HCT116 (cell line): ENCODE measurements around the gene PRRC2A. TPM values are rescaled to one million over a fixed set of nuclear protein-coding genes. Genes with fewer than 3 reads are reported as not detected.

Experiments used
- ATAC-seq: fragments of 200-7000 bp; cut with Tn5 transposase; 2 replicates; pipeline ENCODE4 v1.9.1; 2020; ENCODE audit warnings: mild to moderate bottlenecking, moderate library complexity
- BruUV-seq: library from RNA; stranded (reverse); fragments of 400-500 nt; replicated peaks from 2 replicates; lab custom pipeline; 2021; lab: Mats Ljungman, UMichigan
- CTCF ChIA-PET: fragments of 300-600 bp; sonication (Branson Sonifier 250); formaldehyde crosslinking; loops from one replicate; lab custom pipeline; 2021; ENCODE audit warnings: antibody characterized with exemption; lab: Charles Lee
- POLR2A ChIA-PET: fragments of 300-600, 350-600 bp; sonication (Branson Sonifier 250); formaldehyde crosslinking; loops from one replicate; lab custom pipeline; 2021; ENCODE audit warnings: antibody characterized with exemption; lab: Charles Lee
- RAD21 ChIA-PET, 2 experiments: fragments of 300-600 bp; sonication (Branson Sonifier 250); formaldehyde crosslinking; loops; one replicate each; lab custom pipeline; 2023; ENCODE audit warnings: low total read pairs in 2 of 2; ENCODE audit not compliant: uncharacterized antibody in 2 of 2, unreplicated experiment in 2 of 2, low non-redundant PET in 1 of 2; lab: Charles Lee
- DNase-seq: peaks from one replicate; pipeline ENCODE4 v3.0.0-alpha.2; 2010; ENCODE audit warnings: low read depth, low spot score
- H2AFZ ChIP-seq: fragments of 200-600 bp; shearing (Covaris generic), sonication (generic); 2 replicates; pipeline ENCODE4 v1.6.1; 2017; ENCODE audit warnings: low read depth, mixed run types, mixed read lengths, antibody characterized with exemption, low read length; ENCODE audit not compliant: poor library complexity, severe bottlenecking
- H3K27ac ChIP-seq: 2 replicates; pipeline ENCODE4 v1.5.1; 2012; ENCODE audit warnings: low read depth, low read length
- H3K27me3 ChIP-seq: fragments of 200-600 bp; sonication (generic); 2 replicates; pipeline ENCODE4 v1.6.1; 2016; ENCODE audit warnings: mixed run types, low read length, mixed read lengths; ENCODE audit not compliant: insufficient read depth
- H3K36me3 ChIP-seq, 2 experiments: fragments of 200-500 bp in 1 of 2; fragments of 200-600 bp in 1 of 2; sonication (Bioruptor generic) in 1 of 2; sonication (generic) in 1 of 2; 2 replicates each; pipeline versions ENCODE4 v1.5.1 to v1.6.1; 2014 to 2016; ENCODE audit warnings: low read length in 2 of 2, inconsistent platforms in 1 of 2, mixed read lengths in 1 of 2, mixed run types in 1 of 2; ENCODE audit not compliant: insufficient read depth in 2 of 2, control insufficient read depth in 1 of 2
- H3K4me1 ChIP-seq, 2 experiments: fragments of 200-600 bp in 1 of 2; sonication (generic) in 1 of 2; 2 replicates each; pipeline versions ENCODE4 v1.5.1 to v1.6.1; 2012 to 2017; ENCODE audit warnings: low read length in 2 of 2, inconsistent platforms in 1 of 2, mild to moderate bottlenecking in 1 of 2, mixed read lengths in 1 of 2, mixed run types in 1 of 2, moderate library complexity in 1 of 2; ENCODE audit not compliant: insufficient read depth in 2 of 2, control insufficient read depth in 1 of 2
- H3K4me2 ChIP-seq: fragments of 200-600 bp; sonication (generic); 2 replicates; pipeline ENCODE4 v1.6.1; 2017; ENCODE audit warnings: mixed run types, low read length, mixed read lengths
- H3K4me3 ChIP-seq, 2 experiments: fragments of 200-600 bp in 1 of 2; sonication (generic) in 1 of 2; replicated peaks in 1 of 2; 2 replicates each; pipeline ENCODE4 v1.5.1; 2011 to 2016; ENCODE audit warnings: low read length in 2 of 2, control low read depth in 1 of 2, low read depth in 1 of 2, mild to moderate bottlenecking in 1 of 2, mixed read lengths in 1 of 2, mixed run types in 1 of 2
- H3K79me2 ChIP-seq: fragments of 200-600 bp; sonication (generic); 2 replicates; pipeline ENCODE4 v1.6.1; 2017; ENCODE audit warnings: mild to moderate bottlenecking, mixed run types, low read length, moderate library complexity, mixed read lengths; ENCODE audit not compliant: insufficient read depth
- H3K9ac ChIP-seq: fragments of 200-600 bp; sonication (generic); 2 replicates; pipeline ENCODE4 v1.6.1; 2016; ENCODE audit warnings: low read length, mixed read lengths
- H3K9me2 ChIP-seq: fragments of 200-600 bp; sonication (generic), shearing (Covaris generic); 2 replicates; pipeline ENCODE4 v1.6.1; 2017; ENCODE audit warnings: mixed run types, mild to moderate bottlenecking, moderate library complexity; ENCODE audit not compliant: insufficient read depth
- H3K9me3 ChIP-seq, 2 experiments: fragments of 200-500 bp in 1 of 2; fragments of 200-600 bp in 1 of 2; sonication (Bioruptor generic) in 1 of 2; sonication (generic) in 1 of 2; 2 replicates each; pipeline ENCODE4 v1.6.1; 2014 to 2017; ENCODE audit warnings: low read length in 2 of 2, mixed read lengths in 2 of 2, inconsistent platforms in 1 of 2, low read depth in 1 of 2, mild to moderate bottlenecking in 1 of 2, mixed run types in 1 of 2, moderate library complexity in 1 of 2; ENCODE audit not compliant: control insufficient read depth in 1 of 2, insufficient read depth in 1 of 2
- H4K20me1 ChIP-seq: fragments of 200-600 bp; sonication (generic), shearing (Covaris generic); 2 replicates; pipeline ENCODE4 v1.6.1; 2017; ENCODE audit warnings: mixed run types, mild to moderate bottlenecking, moderate library complexity; ENCODE audit not compliant: insufficient read depth
- CEBPB ChIP-seq: IDR thresholded peaks from 2 replicates; pipeline ENCODE4 v1.6.1; 2012; ENCODE audit warnings: low read depth
- EGR1 ChIP-seq: IDR thresholded peaks from 2 replicates; pipeline ENCODE4 v1.6.1; 2012; ENCODE audit warnings: low read depth
- ELF1 ChIP-seq: IDR thresholded peaks from 2 replicates; pipeline ENCODE4 v1.6.1; 2012; ENCODE audit warnings: low read depth, borderline replicate concordance
- EZH2 ChIP-seq: fragments of 200-600 bp; sonication (generic); IDR thresholded peaks from 2 replicates; pipeline ENCODE4 v1.6.1; 2017; ENCODE audit warnings: antibody characterized with exemption, mixed run types
- POLR2A ChIP-seq: IDR thresholded peaks from 2 replicates; pipeline ENCODE4 v1.7.0; 2011; ENCODE audit warnings: borderline replicate concordance; ENCODE audit not compliant: insufficient read depth, insufficient read length; ENCODE audit errors: extremely low read depth
- POLR2AphosphoS5 ChIP-seq: IDR thresholded peaks from 2 replicates; pipeline ENCODE4 v1.6.1; 2011; ENCODE audit warnings: mild to moderate bottlenecking, low read depth, low read length, moderate library complexity
- RAD21 ChIP-seq: IDR thresholded peaks from 2 replicates; pipeline ENCODE4 v1.6.1; 2012; ENCODE audit warnings: low read depth, mild to moderate bottlenecking
- SRF ChIP-seq: IDR thresholded peaks from 2 replicates; pipeline ENCODE4 v1.6.1; 2012; ENCODE audit warnings: low read depth
- TCF7L2 ChIP-seq: IDR thresholded peaks from 2 replicates; pipeline ENCODE4 v1.7.0; 2011; ENCODE audit warnings: borderline replicate concordance, inconsistent platforms; ENCODE audit not compliant: insufficient read depth, insufficient read length; ENCODE audit errors: extremely low read depth
- ZFX ChIP-seq: fragments of 450-650 bp; IDR thresholded peaks from 2 replicates; pipeline ENCODE4 v1.6.1; 2017
- ZNF274 ChIP-seq: fragments of 200-500 bp; sonication (Bioruptor generic); IDR thresholded peaks from 2 replicates; pipeline ENCODE4 v1.6.1; 2014; ENCODE audit warnings: mild to moderate bottlenecking, low read depth, low read length, inconsistent platforms
- intact Hi-C: fragments of 100-400 bp; cut with micrococcal nuclease; formaldehyde crosslinking; loops from 2 replicates; pipeline ENCODE4 v1.10.0; 2022
- total RNA-seq: library from RNA; stranded (reverse); gene quantifications from one replicate; pipeline ENCODE4 v1.2.1, GENCODE V29; 2021; ENCODE audit not compliant: unreplicated experiment
- TF ChIP-seq, protein P1 (sequence below): IDR thresholded peaks from 2 replicates; pipeline ENCODE4 v1.6.1; 2011; ENCODE audit warnings: mild to moderate bottlenecking, low read length, moderate library complexity; ENCODE audit not compliant: insufficient replicate concordance; ENCODE audit errors: extremely low read depth
- TF ChIP-seq, protein P2 (sequence below), 3 experiments: fragments of 200-600 bp in 1 of 3; sonication (generic) in 1 of 3; IDR thresholded peaks in 2 of 3; conservative IDR thresholded peaks in 1 of 3; 2 replicates each; pipeline ENCODE4 v1.5.1; 2012 to 2017; ENCODE audit warnings: low read depth in 2 of 3, low read length in 2 of 3, antibody characterized with exemption in 1 of 3, borderline replicate concordance in 1 of 3, control low read depth in 1 of 3, mild to moderate bottlenecking in 1 of 3, mixed read lengths in 1 of 3, mixed run types in 1 of 3, moderate library complexity in 1 of 3; ENCODE audit not compliant: insufficient read depth in 1 of 3

Gene PRRC2A
- total RNA-seq, 1 experiment from 2014 or later = 250 TPM

DNA sequence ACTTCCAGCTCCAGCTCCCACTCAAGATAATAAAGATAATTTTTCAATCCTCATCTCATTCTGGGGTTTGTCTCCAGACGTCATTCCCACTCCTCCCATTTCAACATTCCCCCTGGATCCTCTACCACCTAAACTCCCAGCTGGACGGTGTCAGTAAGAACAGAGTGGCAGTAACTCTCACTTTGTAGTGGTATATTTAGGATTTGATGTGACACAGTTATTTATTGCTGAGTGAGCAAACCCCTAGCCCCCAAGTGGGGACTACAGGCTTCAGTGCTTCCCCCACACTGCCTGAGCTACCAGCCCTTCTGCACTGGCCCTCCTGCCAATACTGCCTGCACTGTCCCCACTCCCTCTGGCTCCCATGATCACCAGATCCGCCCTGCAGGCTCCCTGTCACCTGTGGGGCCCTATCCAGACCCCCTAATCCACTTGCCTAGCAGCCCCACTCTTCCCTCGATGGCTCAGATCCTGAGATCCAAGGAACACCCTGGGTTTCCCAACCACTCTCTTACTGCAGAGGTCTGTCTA lies 37.7 kb downstream of the PRRC2A start:
- ChIA-PET RAD21 (no interaction called here), CTCF (no interaction called here), POLR2A (interaction anchor here (1.2 kb wide), 1 partner anchor 82 kb away, joined by 3 read pairs; the partner anchor contains the start of gene MSH5)
- Histone ChIP-seq H3K27me3 (no peaks in the 10 kb centered on the region), H3K9me3 (no peaks in the 10 kb centered on the region), H3K27ac (no peak overlapping the region), H3K4me1 (peaks cover 11 to 41% of the 10 kb centered on the region in 2 experiments; a peak in 3 of 4 replicates), H3K9me2 (no peaks in the 10 kb centered on the region), H2AFZ (no peak overlapping the region), H4K20me1 (no peaks in the 10 kb centered on the region), H3K9ac (no peak overlapping the region), H3K36me3 (peaks cover 2 to 6% of the 10 kb centered on the region in 2 experiments; a peak in 3 of 4 replicates), H3K79me2 (peaks cover 31% of the 10 kb centered on the region), H3K4me2 (no peak overlapping the region), H3K4me3 (no peak overlapping the region)
- no TSS peak for BruUV-seq
- TF ChIP-seq CEBPB = no peak
- no peak for TF ChIP-seq ELF1
- TF ChIP-seq EGR1 = no peak
- no peak for TF ChIP-seq POLR2AphosphoS5
- no peak for TF ChIP-seq POLR2A
- TF ChIP-seq EZH2 = no peak
- no peak for TF ChIP-seq SRF
- TF ChIP-seq, protein P1, sequence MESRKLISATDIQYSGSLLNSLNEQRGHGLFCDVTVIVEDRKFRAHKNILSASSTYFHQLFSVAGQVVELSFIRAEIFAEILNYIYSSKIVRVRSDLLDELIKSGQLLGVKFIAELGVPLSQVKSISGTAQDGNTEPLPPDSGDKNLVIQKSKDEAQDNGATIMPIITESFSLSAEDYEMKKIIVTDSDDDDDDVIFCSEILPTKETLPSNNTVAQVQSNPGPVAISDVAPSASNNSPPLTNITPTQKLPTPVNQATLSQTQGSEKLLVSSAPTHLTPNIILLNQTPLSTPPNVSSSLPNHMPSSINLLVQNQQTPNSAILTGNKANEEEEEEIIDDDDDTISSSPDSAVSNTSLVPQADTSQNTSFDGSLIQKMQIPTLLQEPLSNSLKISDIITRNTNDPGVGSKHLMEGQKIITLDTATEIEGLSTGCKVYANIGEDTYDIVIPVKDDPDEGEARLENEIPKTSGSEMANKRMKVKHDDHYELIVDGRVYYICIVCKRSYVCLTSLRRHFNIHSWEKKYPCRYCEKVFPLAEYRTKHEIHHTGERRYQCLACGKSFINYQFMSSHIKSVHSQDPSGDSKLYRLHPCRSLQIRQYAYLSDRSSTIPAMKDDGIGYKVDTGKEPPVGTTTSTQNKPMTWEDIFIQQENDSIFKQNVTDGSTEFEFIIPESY = no peak
- TF ChIP-seq RAD21 = no peak
- TF ChIP-seq ZNF274 = no peak
- no peak for TF ChIP-seq TCF7L2
- TF ChIP-seq ZFX = no peak
- TF ChIP-seq, protein P2, sequence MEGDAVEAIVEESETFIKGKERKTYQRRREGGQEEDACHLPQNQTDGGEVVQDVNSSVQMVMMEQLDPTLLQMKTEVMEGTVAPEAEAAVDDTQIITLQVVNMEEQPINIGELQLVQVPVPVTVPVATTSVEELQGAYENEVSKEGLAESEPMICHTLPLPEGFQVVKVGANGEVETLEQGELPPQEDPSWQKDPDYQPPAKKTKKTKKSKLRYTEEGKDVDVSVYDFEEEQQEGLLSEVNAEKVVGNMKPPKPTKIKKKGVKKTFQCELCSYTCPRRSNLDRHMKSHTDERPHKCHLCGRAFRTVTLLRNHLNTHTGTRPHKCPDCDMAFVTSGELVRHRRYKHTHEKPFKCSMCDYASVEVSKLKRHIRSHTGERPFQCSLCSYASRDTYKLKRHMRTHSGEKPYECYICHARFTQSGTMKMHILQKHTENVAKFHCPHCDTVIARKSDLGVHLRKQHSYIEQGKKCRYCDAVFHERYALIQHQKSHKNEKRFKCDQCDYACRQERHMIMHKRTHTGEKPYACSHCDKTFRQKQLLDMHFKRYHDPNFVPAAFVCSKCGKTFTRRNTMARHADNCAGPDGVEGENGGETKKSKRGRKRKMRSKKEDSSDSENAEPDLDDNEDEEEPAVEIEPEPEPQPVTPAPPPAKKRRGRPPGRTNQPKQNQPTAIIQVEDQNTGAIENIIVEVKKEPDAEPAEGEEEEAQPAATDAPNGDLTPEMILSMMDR (IDR thresholded peaks at IDR 0.05 in 2 of 3, conservative IDR thresholded peaks at IDR 0.05 in 1 of 3; ENCODE audit: borderline replicate concordance in 1 of 3, insufficient read depth in 1 of 3, low read depth in 2 of 3, low read length in 2 of 3) = no peak
- intact Hi-C loops = no loop called here
- no peak for DNase-seq
- ATAC-seq = no peak
